ENCODE data around the gene PPP2R5B.

PPP2R5B gene

GRCh38 chr11:64923944-64924909 is at the start of gene PPP2R5B:
PPP2R5B (plus strand) TSS chr11:64924689; CDS start chr11:64925735, 1,046 bp downstream.
- peak; percentile 80 for DNase-seq (ENCODE audit: low read depth in 2 of 2)

- no peak for DNase-seq (ENCODE audit: low read depth in 2 of 2)
Observed at GRCh38 chr11:64875369-64876228, 48.9 kb upstream of the PPP2R5B start.

GRCh38 chr11:64876229-64876750 is 48.2 kb upstream of the PPP2R5B start:
- DNase-seq (ENCODE audit: low read depth in 2 of 2): no peak

- no peak for DNase-seq (ENCODE audit: low read depth in 2 of 2)
Observed at GRCh38 chr11:64876835-64877341, 47.6 kb upstream of the PPP2R5B start.

- DNase-seq (ENCODE audit: low read depth in 2 of 2): no peak
Observed at GRCh38 chr11:64877390-64878222, 46.9 kb upstream of the PPP2R5B start.

GRCh38 chr11:64878223-64878493 is 46.3 kb upstream of the PPP2R5B start:
- no peak for DNase-seq (ENCODE audit: low read depth in 2 of 2)

GRCh38 chr11:64878494-64879243 is 45.8 kb upstream of the PPP2R5B start, which contains the start of gene EHD1:
EHD1 (minus strand) TSS chr11:64878621; CDS start chr11:64878464, 157 bp downstream.
- peak; percentile 99 to 100 for DNase-seq (ENCODE audit: low read depth in 2 of 2)

GRCh38 chr11:64879244-64879900 is 45.1 kb upstream of the PPP2R5B start:
- DNase-seq (ENCODE audit: low read depth in 2 of 2): no peak

GRCh38 chr11:64880240-64881001 is 44.1 kb upstream of the PPP2R5B start:
- no peak for DNase-seq (ENCODE audit: low read depth in 2 of 2)

GRCh38 chr11:64881476-64881875 is 43.0 kb upstream of the PPP2R5B start:
- DNase-seq (ENCODE audit: low read depth in 2 of 2): no peak

- no peak for DNase-seq (ENCODE audit: low read depth in 2 of 2)
Observed at GRCh38 chr11:64882243-64882642, 42.2 kb upstream of the PPP2R5B start.

- no peak for DNase-seq (ENCODE audit: low read depth in 2 of 2)
Observed at GRCh38 chr11:64883575-64883974, 40.9 kb upstream of the PPP2R5B start.

- DNase-seq (ENCODE audit: low read depth in 2 of 2): no peak
Observed at GRCh38 chr11:64884019-64884418, 40.5 kb upstream of the PPP2R5B start.

- no peak for DNase-seq (ENCODE audit: low read depth in 2 of 2)
Observed at GRCh38 chr11:64885367-64886286, 38.9 kb upstream of the PPP2R5B start.

GRCh38 chr11:64887234-64887756 is 37.2 kb upstream of the PPP2R5B start:
- no peak for DNase-seq (ENCODE audit: low read depth in 2 of 2)

GRCh38 chr11:64887757-64888405 is 36.6 kb upstream of the PPP2R5B start:
- DNase-seq (ENCODE audit: low read depth in 2 of 2): peak; percentile 68 to 79

- no peak for DNase-seq (ENCODE audit: low read depth in 2 of 2)
Observed at GRCh38 chr11:64888406-64888728, 36.1 kb upstream of the PPP2R5B start.

Measured in stimulated activated CD4-positive, alpha-beta T cell treated with anti-CD3 and anti-CD28 coated beads, Interleukin-12 subunit alpha, Interleukin-12 subunit beta, amount 100 ng/mL, for 24 hours (primary cell).